ENCODE data around the gene HAP1. TPM values are rescaled to one million over a fixed set of nuclear protein-coding genes. Genes with fewer than 3 reads are reported as not detected.
"Not testable (repeated sequence)": the region's sequence is repeated elsewhere in the genome, so short reads cannot be mapped to it uniquely, and the experiment has no call there.

Gene HAP1
- polyA plus RNA-seq, 1 of the 3 experiments (the other 2 are of a cell fraction): 0.18 TPM

DNA sequence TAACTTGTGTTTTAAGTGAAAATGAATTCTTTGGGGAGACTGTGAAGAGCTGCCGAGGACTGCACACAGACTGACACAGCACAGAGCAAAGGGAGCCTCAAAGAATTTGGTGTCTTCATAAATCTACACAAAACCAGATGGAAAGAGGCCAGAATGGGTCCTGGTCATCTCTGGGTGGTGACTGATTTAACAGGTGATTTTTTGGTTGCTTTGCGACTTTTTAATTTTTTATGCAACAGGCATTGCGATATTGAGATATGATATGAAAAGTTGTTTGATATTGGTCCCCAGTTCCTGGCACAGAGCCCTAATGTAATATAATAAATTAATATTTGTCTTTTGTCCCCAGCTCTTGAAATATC lies 58.4 kb downstream of the HAP1 start:
- no peak overlapping the region for H3K4me3 ChIP-seq (ENCODE audit: low read depth in 2 of 2, low read length in 1 of 2)
- no peaks in the 10 kb centered on the region for H4K20me1 ChIP-seq (ENCODE audit: insufficient read depth)
- TF ChIP-seq NFIC (IDR thresholded peaks at IDR 0.05; ENCODE audit: borderline replicate concordance) (no peak), TEAD4 (IDR thresholded peaks at IDR 0.05; ENCODE audit: borderline replicate concordance, insufficient read depth) (no peak), EP300 (IDR thresholded peaks at IDR 0.05; ENCODE audit: borderline replicate concordance in 1 of 2, low read depth in 1 of 2, low read length in 1 of 2) (no peak), RAD21 (IDR thresholded peaks at IDR 0.05; ENCODE audit: low read length) (no peak), TAF1 (IDR thresholded peaks at IDR 0.05; ENCODE audit: borderline replicate concordance, low read depth, low read length) (no peak)
- no peaks in the 10 kb centered on the region for H3K36me3 ChIP-seq (replicated peaks in 1 of 2; ENCODE audit: control insufficient read depth in 1 of 2, insufficient read depth in 2 of 2, low read length in 1 of 2)
- no peak overlapping the region for H3K9ac ChIP-seq
- no peaks in the 10 kb centered on the region for H3K79me2 ChIP-seq (ENCODE audit: insufficient read depth)
- no peaks in the 10 kb centered on the region for H3K9me3 ChIP-seq
- H3K27me3 ChIP-seq (ENCODE audit: insufficient read depth): peaks cover 8% of the 10 kb centered on the region; the same call in 1 of the 2 replicates
- no peaks in the 10 kb centered on the region for H3F3A ChIP-seq (replicated peaks; ENCODE audit: insufficient read depth)
- DNase-seq: no peak
- H3K4me2 ChIP-seq: no peak overlapping the region
- WGBS (ENCODE audit: low lambda C conversion rate): 34% methylated on average over 3 of the region's 3 CpGs
- H2AFZ ChIP-seq (ENCODE audit: low read depth): no peak overlapping the region
- H3K4me1 ChIP-seq (ENCODE audit: control insufficient read depth in 1 of 2, insufficient read depth in 2 of 2, low read depth in 1 of 2, low read length in 1 of 2): no peaks in the 10 kb centered on the region; a peak in 1 of 4 replicates
- CTCF ChIA-PET: interaction anchor here (3.6 to 18.0 kb wide), 4 partner anchors 10 to 127 kb away, joined by 13 to 235 read pairs (median 28); partner anchors contain the start of gene EIF1
- POLR2A ChIA-PET: no interaction called here
- H3K9me2 ChIP-seq: no peaks in the 10 kb centered on the region
- H3K27ac ChIP-seq (ENCODE audit: low read depth in 2 of 2, low read length in 1 of 2): no peak overlapping the region

DNA sequence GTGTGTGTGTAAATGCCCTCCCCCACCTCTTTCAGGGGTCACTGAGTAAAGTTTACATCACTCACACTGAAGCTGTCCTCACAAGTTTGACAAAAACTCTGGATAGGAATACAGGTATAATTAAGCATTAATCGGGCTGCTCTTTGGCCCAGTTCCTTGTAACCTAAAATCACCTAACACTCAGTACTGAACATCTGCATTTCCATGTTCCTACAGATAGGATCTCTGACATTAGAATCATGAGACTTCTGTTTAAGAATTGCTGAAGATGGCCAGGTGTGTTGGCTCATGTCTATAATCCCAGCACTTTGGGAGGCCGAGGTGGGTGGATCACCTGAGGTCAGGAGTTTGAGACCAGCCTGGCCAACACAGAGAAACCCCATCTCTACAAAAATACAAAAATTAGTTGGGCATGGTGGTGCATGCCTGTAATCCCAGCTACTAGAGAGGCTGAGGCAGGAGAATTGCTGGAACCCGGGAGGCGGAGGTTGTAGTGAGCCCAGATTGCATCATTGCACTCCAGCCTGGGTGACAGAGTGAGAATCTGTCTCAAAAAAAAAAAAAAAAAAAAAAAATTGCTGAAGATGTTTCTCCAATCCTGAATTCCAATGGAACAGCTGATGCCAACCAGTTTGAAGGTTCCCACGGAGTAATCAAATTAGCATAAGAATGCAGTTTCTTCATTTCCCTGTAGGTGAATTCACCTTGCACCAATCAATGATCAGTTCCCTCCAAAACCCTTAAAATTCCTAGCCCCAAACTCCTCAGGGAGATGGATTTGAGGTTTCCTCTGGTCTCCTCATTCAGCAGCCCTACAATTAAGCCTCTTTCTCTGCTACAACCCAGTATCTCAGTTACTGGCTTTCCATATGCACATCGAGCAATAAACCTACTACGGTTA lies 59.0 kb downstream of the HAP1 start:
- WGBS (ENCODE audit: low lambda C conversion rate): 76% methylated on average over 7 of the region's 7 CpGs
- H3K27ac ChIP-seq (ENCODE audit: low read depth in 2 of 2, low read length in 1 of 2); H3K9me3 ChIP-seq; H3K27me3 ChIP-seq (ENCODE audit: insufficient read depth); H3K9me2 ChIP-seq; H3K4me1 ChIP-seq (ENCODE audit: control insufficient read depth in 1 of 2, insufficient read depth in 2 of 2, low read depth in 1 of 2, low read length in 1 of 2); H3K79me2 ChIP-seq (ENCODE audit: insufficient read depth); H3K9ac ChIP-seq; H3K36me3 ChIP-seq (replicated peaks in 1 of 2; ENCODE audit: control insufficient read depth in 1 of 2, insufficient read depth in 2 of 2, low read length in 1 of 2); DNase-seq; H2AFZ ChIP-seq (ENCODE audit: low read depth); H3F3A ChIP-seq (replicated peaks; ENCODE audit: insufficient read depth); H4K20me1 ChIP-seq (ENCODE audit: insufficient read depth); H3K4me3 ChIP-seq (ENCODE audit: low read depth in 2 of 2, low read length in 1 of 2); H3K4me2 ChIP-seq: not testable (repeated sequence)
- ChIA-PET POLR2A (interaction anchor here (0.7 kb wide), 1 partner anchor 13 kb away, joined by 9 read pairs; no protein-coding TSS in a partner anchor), CTCF (interaction anchor here (1.0 to 18.0 kb wide), 5 partner anchors 10 to 126 kb away, joined by 3 to 235 read pairs (median 14); partner anchors contain the start of gene EIF1)

Small RNA genes within 50 kb of the gene (small RNA-seq; reads per million reads assigned to genes)
- gene RN7SL399P (0 reads per million in 7 experiments), gene RNA5SP442 (0 to 0.13 (median 0) reads per million in 7 experiments)

Other genes starting within 250 kb of the HAP1 start
- gene KRT36, start 244.7 kb downstream of the HAP1 start, polyA plus RNA-seq (2012; rRNA removed): not detected in 2 replicates
- 0.39 and 0.67 TPM in 2 replicates for gene KRT13, start 229.0 kb downstream of the HAP1 start, polyA plus RNA-seq (2012; rRNA removed)
- gene KRT15, start 215.8 kb downstream of the HAP1 start, polyA plus RNA-seq (2012; rRNA removed): 16.9 and 17.0 TPM in 2 replicates
- 1.8 and 2.5 TPM in 2 replicates for gene KRT19, start 206.3 kb downstream of the HAP1 start, polyA plus RNA-seq (2012; rRNA removed)
- not detected in 2 replicates for gene KRT9, start 162.6 kb downstream of the HAP1 start, polyA plus RNA-seq (2012; rRNA removed)
- gene KRT14, start 147.7 kb downstream of the HAP1 start, polyA plus RNA-seq (2012; rRNA removed): not detected in 2 replicates
- gene KRT16, start 121.9 kb downstream of the HAP1 start, polyA plus RNA-seq (2012; rRNA removed): not detected in 2 replicates
- gene KRT17, start 110.1 kb downstream of the HAP1 start, polyA plus RNA-seq (2012; rRNA removed): 0.19 and 0.39 TPM in 2 replicates
- gene EIF1, start 45.8 kb downstream of the HAP1 start, polyA plus RNA-seq (2012; rRNA removed): 300 and 336 TPM in 2 replicates
- gene GAST, start 22.3 kb downstream of the HAP1 start, polyA plus RNA-seq (2012; rRNA removed): not detected in 2 replicates
- 9.3 and 13.0 TPM in 2 replicates for gene JUP, start 52.1 kb upstream of the HAP1 start, polyA plus RNA-seq (2012; rRNA removed)
- gene P3H4, start 77.3 kb upstream of the HAP1 start, polyA plus RNA-seq (2012; rRNA removed): 55.5 and 88.3 TPM in 2 replicates
- 360 and 377 TPM in 2 replicates for gene FKBP10, start 78.4 kb upstream of the HAP1 start, polyA plus RNA-seq (2012; rRNA removed)
- 87.4 and 98.0 TPM in 2 replicates for gene NT5C3B, start 101.6 kb upstream of the HAP1 start, polyA plus RNA-seq (2012; rRNA removed)
- gene KLHL10, start 103.2 kb upstream of the HAP1 start, polyA plus RNA-seq (2012; rRNA removed): 0.02 and 0.03 TPM in 2 replicates
- 2.6 and 3.0 TPM in 2 replicates for gene KLHL11, start 130.8 kb upstream of the HAP1 start, polyA plus RNA-seq (2012; rRNA removed)
- gene ACLY, start 184.3 kb upstream of the HAP1 start, polyA plus RNA-seq (2012; rRNA removed): 161 and 163 TPM in 2 replicates
- 1.1 and 1.6 TPM in 2 replicates for gene ODAD4, start 196.0 kb upstream of the HAP1 start, polyA plus RNA-seq (2012; rRNA removed)
- 44.8 and 54.8 TPM in 2 replicates for gene CNP, start 232.2 kb upstream of the HAP1 start, polyA plus RNA-seq (2012; rRNA removed)

Data from SK-N-SH (cell line).